HG02610 (cell line): Measurements from ENCODE around the gene RNF215.
"Not testable (repeated sequence)": the region's sequence is repeated elsewhere in the genome, so short reads cannot be mapped to it uniquely, and the experiment has no call there.

Source experiments
- ATAC-seq: cut with Tn5 transposase; IDR thresholded peaks from one replicate; pipeline ENCODE4 v1.9.1; 2021; ENCODE audit warnings: mild to moderate bottlenecking, moderate library complexity; ENCODE audit not compliant: unreplicated experiment

RNF215 gene

DNA sequence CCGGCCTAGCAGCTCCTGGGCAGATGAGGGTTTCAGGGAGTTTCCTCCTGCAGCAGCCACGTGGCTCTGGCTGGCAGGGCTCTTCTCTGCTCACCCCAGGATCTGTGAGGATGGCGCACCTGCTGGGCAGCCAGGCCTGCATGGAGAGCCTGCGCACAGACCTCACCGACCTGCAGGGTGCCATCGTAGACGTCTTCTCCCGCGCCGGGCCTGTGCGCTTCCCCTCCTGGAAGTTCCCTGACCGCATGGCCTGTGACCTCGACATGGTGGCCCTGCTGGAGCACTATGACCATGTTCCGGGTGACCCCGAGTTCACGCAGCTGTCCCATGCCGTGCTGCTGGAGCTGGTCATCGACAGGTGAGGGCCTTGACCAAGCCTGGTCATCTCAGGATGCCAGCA lies 21.3 kb downstream of the RNF215 start:
- ATAC-seq: no peak

- ATAC-seq: no peak
Observed at GRCh38 chr22:30362651-30363281, 24.4 kb downstream of the RNF215 start.

DNA sequence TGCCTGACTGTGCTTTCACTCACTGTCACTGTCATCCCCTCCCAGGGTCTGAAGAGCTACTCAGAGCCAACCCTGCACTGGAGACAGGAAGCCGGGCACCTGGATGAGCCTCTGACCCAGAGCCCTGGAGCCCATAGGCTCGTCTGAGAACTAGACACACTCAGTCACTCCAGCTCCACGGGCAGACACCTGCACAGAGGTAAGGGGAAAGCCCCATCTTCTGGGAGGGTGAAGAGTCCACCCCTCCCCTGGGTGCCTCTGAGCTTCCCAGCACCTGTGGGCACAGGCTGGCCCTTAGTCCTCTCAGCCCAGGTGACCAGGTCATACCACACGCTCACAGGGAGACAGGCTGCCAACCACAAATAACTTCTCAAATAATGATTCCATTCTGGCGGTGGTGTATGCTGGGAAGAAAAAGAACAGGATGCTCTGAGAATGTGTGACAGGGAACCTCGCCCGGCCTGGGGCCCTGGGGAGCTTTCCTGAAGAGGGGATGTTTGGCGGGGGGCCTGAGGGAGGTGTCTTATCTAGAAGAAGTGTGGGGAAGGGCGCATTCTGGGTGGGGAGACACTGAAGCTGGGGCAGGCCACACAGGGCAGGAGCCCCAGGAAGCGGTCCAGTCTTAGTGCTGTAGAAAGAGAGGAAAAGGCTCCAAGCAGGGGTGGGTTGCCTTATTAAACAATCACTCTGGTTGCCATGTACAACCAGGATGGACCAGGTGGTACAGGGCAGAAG lies 25.1 kb downstream of the RNF215 start:
- ATAC-seq: no peak

DNA sequence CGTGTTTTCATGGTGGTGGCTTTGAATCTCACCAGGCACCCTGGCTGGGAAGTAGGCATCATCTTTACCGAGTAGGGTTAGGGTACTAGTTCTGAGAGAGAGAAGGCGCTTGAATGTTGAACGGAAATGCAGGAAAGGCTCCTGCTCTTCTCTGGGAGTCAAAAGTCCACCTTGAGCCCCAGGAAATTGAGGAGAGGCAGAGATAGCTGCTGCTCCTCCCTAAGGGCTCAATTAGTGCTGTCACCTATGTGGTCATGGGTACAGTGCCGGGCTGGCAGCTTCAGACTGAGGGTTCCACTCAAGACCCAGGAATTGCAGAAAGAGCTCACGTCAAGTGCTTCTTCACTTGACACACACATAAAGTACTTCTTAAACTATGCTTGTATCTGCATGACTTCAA lies 28.7 kb downstream of the RNF215 start:
- no peak for ATAC-seq

DNA sequence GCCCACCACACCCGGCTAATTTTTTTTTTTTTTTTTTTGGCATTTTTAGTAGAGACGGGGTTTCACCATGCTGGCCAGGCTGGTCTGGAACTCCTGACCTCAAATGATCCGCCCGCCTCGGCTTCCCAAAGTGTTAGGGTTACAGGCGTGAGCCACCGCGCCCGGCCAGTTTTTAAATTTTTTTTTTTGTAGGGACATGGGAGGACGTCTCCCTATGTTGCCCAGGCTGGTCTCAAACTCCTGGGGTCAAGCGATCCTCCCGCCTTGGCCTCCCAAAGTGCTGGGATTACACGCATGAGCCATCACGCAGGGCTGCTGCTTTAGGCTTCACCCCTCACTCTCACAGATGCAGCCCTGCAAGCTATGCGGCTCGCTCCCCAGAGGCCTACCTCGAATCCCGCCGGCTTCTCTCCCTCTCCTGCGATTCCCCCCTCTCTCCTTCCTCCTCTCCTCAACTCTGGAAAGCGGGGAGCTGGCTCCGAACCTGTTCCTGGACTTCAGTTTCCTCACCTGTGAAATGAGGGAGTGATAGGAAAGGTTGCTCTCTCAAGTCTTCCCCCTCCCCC lies 29.5 kb downstream of the RNF215 start:
- no peak for ATAC-seq

GRCh38 chr22:30357236-30357570 lies 30.0 kb downstream of the RNF215 start:
- no peak for ATAC-seq

DNA sequence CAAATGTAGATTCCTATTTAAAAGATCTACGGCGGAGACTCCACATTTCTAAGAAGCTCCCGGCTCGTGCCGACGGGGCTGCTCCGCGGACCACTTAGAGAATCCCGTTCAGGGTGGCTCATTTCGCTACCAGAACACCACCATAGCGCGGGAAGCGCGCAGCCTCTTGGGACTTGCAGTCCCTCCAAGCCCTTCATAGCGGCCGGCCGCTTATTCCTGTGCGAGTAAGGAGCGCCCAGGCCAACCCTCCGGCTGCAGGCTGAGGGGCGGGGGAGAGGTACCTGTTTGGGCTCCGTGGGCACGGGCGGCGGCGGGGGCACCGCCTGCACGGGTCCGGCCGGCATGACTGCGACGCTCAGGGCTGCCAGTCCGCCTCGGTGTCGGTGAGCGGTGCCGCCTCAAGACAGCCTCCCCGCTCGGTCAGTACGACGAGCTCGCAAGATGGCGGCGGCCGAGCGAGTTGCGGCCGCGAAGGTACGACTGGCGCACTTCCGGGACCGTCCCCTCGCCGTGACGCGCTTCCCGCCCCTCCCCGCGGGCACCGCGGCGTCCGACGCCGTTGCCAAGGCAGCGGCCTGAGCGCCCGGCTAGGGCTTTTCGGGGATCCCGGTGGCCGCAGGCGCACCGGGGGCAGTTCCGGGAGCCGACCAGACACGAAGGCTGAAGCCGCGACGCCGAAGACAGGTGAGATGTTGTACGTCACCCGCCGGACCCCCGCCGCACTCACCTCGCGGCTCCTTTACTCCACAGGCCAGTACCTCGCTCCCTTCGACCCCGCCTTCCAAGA lies 30.6 kb downstream of the RNF215 start, which contains the start of the genes CCDC157 and SF3A1:
Gene CCDC157 (plus strand): TSS at position 559 of the 787 bp plus-strand sequence. CDS start 8,994 bp downstream, outside the sequence.
Gene SF3A1 (minus strand): TSS at position 446 of the 787 bp plus-strand sequence. CDS start 102 bp downstream, at position 344.
- ATAC-seq: peak; percentile 89

DNA sequence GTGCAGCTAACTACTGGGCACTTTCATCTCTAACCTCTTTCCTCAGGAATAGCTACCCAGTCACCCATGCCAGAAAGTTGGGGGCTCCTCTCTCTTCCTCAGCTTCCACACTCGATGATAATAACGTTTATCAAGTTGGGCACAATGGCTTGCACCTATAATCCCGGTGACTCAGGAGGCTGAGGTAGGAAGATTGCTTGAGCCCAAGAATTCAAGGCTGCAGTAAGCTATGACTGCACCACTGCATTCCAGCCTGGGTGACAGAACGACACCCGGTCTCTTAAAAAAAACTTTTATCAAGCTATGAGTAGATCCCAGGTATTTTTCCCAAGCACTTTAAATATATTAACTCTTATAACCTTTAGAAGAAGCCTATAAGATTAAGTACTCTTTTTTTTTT lies 32.6 kb downstream of the RNF215 start:
- ATAC-seq: no peak

DNA sequence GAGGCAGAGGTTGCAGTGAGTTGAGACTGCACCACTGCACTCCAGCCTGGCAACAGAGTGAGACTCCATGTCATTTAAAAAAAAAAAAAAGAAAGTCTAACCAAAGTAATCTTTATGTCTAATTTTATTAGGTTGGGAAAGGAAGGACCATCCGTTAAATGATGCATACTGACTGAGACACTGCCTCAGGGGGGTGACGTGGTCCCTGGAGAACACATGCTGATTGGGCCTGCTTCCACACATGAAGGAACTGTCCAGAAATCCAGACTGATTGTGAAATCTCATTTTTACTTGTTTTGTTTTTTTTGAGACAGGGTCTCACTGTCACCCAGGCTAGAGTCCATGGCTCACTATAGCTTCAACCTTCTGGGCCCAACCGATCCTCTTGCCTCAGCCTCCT lies 36.0 kb downstream of the RNF215 start:
- ATAC-seq: no peak

- no peak for ATAC-seq
Observed at GRCh38 chr22:30348809-30349208, 38.4 kb downstream of the RNF215 start.

- no peak for ATAC-seq
Observed at GRCh38 chr22:30348404-30348803, 38.8 kb downstream of the RNF215 start.

GRCh38 chr22:30347255-30347892 lies 39.8 kb downstream of the RNF215 start:
- ATAC-seq: no peak

- no peak for ATAC-seq
Observed at GRCh38 chr22:30344447-30345200, 42.6 kb downstream of the RNF215 start.

GRCh38 chr22:30340911-30341685 lies 46.1 kb downstream of the RNF215 start:
- no peak for ATAC-seq

- ATAC-seq: no peak
Observed at GRCh38 chr22:30338802-30339201, 48.4 kb downstream of the RNF215 start.

DNA sequence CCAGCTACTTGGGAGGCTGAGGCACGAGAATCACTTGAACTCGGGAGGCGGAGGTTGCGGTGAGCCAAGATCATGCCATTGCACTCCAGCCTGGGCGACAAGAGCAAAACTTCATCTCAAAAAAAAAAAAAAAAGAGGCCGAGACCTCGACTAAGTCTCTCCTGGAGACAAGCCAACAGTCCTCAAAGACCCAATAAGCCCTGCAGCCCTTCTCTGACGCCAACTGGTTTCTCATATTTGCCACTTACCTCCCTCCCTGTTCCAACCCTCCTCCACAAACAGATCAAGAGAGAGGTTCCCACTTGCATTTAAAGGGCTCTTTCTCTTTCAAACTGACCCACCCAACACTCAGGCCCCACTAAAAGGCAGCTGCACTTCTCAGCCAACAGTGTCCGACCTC lies 48.9 kb downstream of the RNF215 start:
- ATAC-seq: not testable (repeated sequence)

DNA sequence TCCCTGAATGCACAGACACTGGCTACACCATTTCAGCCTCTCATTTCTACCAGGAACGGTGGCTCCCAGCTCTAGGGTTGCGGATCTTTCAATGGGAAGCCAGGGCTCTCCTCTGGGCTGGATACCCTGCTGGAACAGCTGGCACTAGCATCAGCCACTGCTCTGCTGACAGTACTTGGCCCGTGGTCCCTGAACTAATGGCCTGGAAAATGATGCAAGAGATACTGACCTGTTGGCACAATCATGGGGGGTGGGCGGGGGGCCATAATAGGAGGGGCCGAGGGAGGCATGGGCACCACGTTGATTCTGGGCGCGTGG lies 49.8 kb downstream of the RNF215 start:
- ATAC-seq: no peak

- ATAC-seq: no peak
Observed at GRCh38 chr22:30336752-30337460, 50.3 kb downstream of the RNF215 start.

GRCh38 chr22:30335236-30335635 lies 52.0 kb downstream of the RNF215 start:
- no peak for ATAC-seq
